Stimulated activated naive B cell treated with anti-CD40 and anti-IgM and Interleukin-4, amounts not matched to agents 10 μg/mL and 1 μg/mL and 100 μg/mL, for 72 hours (primary cell): ENCODE data around the gene C10orf71.
A peak's percentile ranks its signal among the peaks of the same experiment; 100 is the strongest.

Experiments used
- ATAC-seq, 2 donors: fragments of 150-1000 bp; cut with Tn5 transposase; replicated peaks; 2 replicates each; pipeline ENCODE4 v1.10.0; 2021; ENCODE audit warnings: moderate library complexity in 1 of 2
- DNase-seq: peaks from one replicate; pipeline ENCODE4 v3.0.0; 2021
- H3K27ac Mint-ChIP-seq: one replicate; pipeline ENCODE4 v1.8.0; 2022; ENCODE audit warnings: mild to moderate bottlenecking, mixed read lengths
- H3K27me3 Mint-ChIP-seq, 2 donors: one replicate each; pipeline ENCODE4 v1.8.0; 2022; ENCODE audit warnings: mixed read lengths in 2 of 2
- H3K36me3 Mint-ChIP-seq, 2 donors: one replicate each; pipeline ENCODE4 v1.8.0; 2022; ENCODE audit warnings: mixed read lengths in 2 of 2, mild to moderate bottlenecking in 1 of 2
- H3K4me1 Mint-ChIP-seq, 2 donors: one replicate each; pipeline ENCODE4 v1.8.0; 2022; ENCODE audit warnings: mixed read lengths in 2 of 2, mild to moderate bottlenecking in 1 of 2
- H3K4me3 Mint-ChIP-seq, 2 donors: one replicate each; pipeline ENCODE4 v1.8.0; 2022; ENCODE audit warnings: mild to moderate bottlenecking in 2 of 2, mixed read lengths in 2 of 2, moderate library complexity in 1 of 2
- H3K9me3 Mint-ChIP-seq, 2 donors: one replicate each; pipeline ENCODE4 v1.8.0; 2022; ENCODE audit warnings: mixed read lengths in 2 of 2, mild to moderate bottlenecking in 1 of 2

Gene C10orf71

DNA sequence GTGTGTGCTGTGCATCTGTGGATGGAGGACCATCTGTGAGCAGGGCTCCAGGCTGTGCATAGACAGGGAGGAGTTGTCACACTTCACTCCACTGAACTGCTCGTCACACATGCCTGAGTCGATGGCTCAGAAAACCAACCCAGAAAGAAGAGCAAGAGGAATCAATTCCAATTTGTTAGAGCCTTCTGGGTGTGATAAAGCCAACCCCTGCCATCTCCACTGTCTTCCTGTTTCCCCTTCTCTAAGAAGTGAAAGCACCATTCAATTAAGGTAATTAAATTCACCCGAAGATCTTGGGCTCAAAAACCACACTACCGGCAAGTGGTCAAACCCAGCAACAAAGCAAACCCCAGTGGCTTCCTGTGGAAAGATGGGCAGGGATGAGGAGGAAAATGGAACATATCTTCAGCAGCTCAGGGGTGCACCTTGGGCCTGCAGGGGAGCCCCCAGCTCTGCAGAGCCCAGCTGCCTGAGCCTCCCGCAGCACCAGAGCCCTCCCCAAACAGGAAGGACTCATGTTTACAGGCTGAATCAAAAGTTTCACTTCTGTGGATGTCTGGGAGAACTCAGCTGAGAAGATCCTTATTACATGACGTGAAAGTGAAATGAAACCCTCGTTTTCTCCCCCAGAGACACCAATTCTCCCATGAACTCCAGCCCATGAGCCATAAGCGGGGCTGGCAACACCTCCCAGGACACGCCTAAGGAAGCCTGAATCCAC is 10.9 kb downstream of the C10orf71 start:
- Mint-ChIP-seq H3K4me1 (peaks cover 20 to 27% of the 10 kb centered on the region in 2 donors), H3K36me3 (no peaks in the 10 kb centered on the region), H3K9me3 (peaks cover 0 to 3% of the 10 kb centered on the region in 2 donors), H3K27me3 (no peaks in the 10 kb centered on the region), H3K4me3 (peak overlapping the region; percentile 14 to 64), H3K27ac (peak overlapping the region; percentile 72)
- peak; percentile 37 for DNase-seq
- ATAC-seq: peak; percentile 82 to 86

DNA sequence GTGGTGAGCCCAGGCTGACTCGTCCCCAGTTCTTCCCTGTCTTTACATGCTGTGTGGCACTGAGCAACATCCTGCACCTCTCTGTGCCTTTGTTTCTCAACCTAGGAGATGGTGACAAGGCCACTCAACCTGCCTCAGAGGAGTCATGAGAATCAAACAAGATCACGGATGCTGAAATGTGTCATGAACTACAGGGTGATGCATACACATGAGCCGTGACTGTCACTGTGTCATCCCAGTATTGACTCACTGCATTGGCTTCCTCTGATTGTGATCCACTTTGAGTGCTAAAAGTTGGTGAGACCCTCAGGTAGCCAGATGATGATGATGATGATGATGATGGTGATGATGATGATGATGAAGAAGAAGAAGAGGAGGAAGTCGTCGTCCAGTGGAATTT is 11.5 kb downstream of the C10orf71 start:
- H3K4me1 Mint-ChIP-seq: peaks cover 20 to 27% of the 10 kb centered on the region in 2 donors
- H3K27ac Mint-ChIP-seq: no peak overlapping the region
- DNase-seq (no peak), ATAC-seq (peak; percentile 66 to 74)
- H3K36me3 Mint-ChIP-seq: no peaks in the 10 kb centered on the region
- peak overlapping the region in 1 of 2 donors; percentile 64 for H3K4me3 Mint-ChIP-seq
- H3K9me3 Mint-ChIP-seq: peaks cover 0 to 3% of the 10 kb centered on the region in 2 donors
- H3K27me3 Mint-ChIP-seq: no peaks in the 10 kb centered on the region

DNA sequence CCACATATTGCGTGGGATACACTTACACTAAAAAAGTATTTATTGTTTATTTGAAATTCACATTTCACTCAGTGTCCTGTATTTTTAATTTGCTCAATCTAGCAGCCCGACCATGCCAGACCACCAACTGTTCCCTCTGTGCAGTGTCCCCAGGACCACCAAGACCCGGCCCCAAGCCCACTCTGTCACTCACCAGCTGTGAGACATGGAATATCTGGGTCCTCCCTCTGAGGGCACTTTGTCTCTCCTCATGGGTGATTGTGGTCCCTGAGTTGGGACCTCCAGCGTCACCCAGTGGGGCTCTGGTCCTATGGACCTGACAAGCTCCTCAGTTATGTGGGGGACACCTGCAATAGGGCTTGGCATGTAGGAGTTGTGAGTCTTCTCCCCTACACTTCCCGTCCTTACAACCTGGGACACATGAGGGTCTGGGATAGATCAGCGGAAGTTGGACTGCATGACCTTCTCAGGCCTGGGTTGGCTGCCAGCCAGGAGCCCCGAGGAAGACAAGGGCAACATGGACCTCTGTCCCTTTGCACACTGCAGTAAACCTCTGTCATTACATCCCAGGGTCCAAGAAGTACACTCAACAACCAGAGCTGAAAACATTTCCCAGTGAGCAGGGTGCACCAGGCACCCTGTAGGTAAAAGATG is 12.1 kb downstream of the C10orf71 start:
- Mint-ChIP-seq H3K4me1 (peaks cover 20 to 27% of the 10 kb centered on the region in 2 donors), H3K4me3 (no peak overlapping the region), H3K9me3 (peaks cover 0 to 3% of the 10 kb centered on the region in 2 donors), H3K27ac (no peak overlapping the region), H3K36me3 (no peaks in the 10 kb centered on the region), H3K27me3 (no peaks in the 10 kb centered on the region)
- ATAC-seq: no peak
- no peak for DNase-seq

DNA sequence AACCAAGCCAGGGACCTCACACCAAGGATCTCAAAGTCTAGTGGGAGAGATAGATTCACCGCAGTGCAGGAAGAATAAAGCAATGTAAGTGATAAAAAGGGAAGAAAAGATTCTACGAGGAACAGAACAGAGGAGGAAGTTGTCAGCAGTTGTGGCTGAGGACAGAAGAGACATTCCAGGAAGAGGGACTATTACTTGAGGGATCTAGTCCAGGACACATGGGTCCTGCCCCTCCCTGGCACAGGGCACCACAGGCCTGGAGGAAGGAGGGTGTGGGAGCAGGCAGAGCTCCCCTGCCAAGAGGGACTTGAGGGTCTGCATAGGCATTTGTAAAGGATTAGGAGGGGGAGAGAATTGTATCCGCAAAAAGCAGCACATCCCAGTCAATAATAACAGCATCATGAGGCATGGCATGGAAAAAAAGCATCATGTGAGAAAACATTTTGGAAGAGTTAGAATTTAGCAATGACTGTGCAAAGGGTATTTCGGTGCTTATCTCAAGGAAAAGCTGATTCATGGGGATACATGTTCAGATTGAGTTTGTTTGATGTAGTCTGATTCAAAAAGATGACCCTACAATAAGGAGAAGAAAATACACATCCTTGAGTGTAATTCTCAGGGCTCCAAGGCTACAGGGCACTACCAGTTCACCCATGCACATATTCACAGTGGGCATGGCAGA is 12.7 kb downstream of the C10orf71 start:
- ATAC-seq: no peak
- Mint-ChIP-seq H3K9me3 (peaks cover 0 to 3% of the 10 kb centered on the region in 2 donors), H3K27ac (no peak overlapping the region), H3K36me3 (no peaks in the 10 kb centered on the region), H3K4me1 (peaks cover 20 to 27% of the 10 kb centered on the region in 2 donors), H3K27me3 (no peaks in the 10 kb centered on the region), H3K4me3 (no peak overlapping the region)
- DNase-seq: no peak

DNA sequence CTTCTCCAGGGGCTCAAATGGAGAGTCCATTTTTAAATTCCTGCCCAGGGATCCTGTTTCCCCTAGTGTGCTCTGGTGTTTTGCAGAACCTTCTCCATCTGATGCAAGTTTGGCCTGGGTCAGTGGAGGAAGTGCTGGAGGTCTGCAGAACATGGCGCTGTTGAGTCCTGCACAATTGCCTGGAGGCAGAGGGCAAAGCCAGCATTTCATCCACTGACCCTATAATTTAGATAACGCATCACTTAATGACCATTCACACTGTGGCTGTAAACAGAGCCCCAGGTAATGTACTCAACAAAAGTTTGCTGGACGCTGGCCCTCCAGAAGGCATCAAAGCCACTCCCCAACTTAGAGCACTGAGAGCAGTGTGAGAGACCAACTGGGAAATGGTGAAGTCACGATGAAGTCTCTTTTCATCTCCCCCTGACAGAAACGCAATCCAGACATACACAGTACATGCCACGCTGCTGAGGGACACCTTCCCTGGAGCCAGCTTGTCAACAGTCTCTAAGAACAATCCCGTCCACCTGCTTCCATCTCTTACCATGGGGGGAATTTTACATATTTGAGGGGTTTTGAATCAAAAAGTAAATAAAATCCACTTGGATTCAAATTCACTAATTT is 13.4 kb downstream of the C10orf71 start:
- Mint-ChIP-seq H3K9me3 (peaks cover 0 to 3% of the 10 kb centered on the region in 2 donors), H3K4me1 (peaks cover 20 to 27% of the 10 kb centered on the region in 2 donors), H3K27ac (no peak overlapping the region), H3K4me3 (no peak overlapping the region), H3K36me3 (no peaks in the 10 kb centered on the region), H3K27me3 (no peaks in the 10 kb centered on the region)
- ATAC-seq (no peak), DNase-seq (no peak)

DNA sequence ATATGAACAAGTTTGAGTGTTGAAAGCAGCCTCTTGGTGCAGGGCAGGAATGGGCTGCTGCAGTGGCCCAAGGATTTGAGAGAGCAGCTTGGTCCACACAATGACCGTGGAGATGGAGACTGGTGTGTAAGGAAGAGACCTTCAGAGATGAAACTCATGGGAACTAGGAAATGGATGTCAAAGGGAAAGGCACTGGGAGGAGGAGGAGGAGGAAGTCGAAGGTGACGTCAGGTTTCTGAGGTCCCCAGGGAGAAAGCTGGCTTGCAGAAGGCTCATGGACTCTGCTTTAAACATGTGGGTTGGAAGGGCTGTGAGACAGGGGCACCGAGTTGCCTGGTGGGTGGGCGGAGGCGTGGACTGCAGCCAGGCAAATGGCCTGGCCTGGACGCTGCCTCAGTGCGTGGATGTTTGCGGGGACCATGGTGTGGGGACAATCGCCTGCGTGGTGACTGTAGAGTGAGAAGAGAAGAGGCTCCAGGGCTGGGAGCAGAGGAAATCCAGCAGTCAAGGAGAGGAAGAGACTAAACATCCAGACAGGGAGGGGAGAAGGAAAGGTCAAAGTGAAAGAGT is 14.6 kb downstream of the C10orf71 start:
- ATAC-seq (no peak), DNase-seq (no peak)
- Mint-ChIP-seq H3K36me3 (no peaks in the 10 kb centered on the region), H3K9me3 (peaks cover 0 to 3% of the 10 kb centered on the region in 2 donors), H3K27me3 (no peaks in the 10 kb centered on the region), H3K4me1 (peaks cover 20 to 27% of the 10 kb centered on the region in 2 donors), H3K4me3 (no peak overlapping the region), H3K27ac (no peak overlapping the region)

DNA sequence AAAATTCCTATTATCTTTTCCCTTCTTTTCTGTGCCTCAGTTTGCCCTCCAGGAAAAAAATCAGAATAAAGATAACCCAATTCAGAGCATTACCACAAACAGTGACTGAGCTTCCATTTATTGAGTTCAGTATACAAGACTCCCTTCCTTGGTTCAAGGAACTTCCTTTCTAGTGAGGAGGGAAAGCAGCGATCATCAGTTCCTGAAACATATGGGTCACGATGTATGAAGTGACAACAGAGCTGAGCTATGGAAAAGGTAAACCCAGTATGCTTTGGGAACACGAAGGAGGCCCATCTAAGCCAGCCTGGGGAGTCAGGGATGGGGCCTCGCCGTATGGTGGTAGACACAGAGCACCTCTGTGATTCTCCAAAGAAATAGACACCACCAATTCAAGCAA is 15.8 kb downstream of the C10orf71 start:
- H3K9me3 Mint-ChIP-seq: peaks cover 0 to 1% of the 10 kb centered on the region in 2 donors
- H3K27ac Mint-ChIP-seq: no peak overlapping the region
- H3K27me3 Mint-ChIP-seq: no peaks in the 10 kb centered on the region
- DNase-seq (no peak), ATAC-seq (no peak)
- H3K4me3 Mint-ChIP-seq: no peak overlapping the region
- H3K4me1 Mint-ChIP-seq: peaks cover 17 to 21% of the 10 kb centered on the region in 2 donors
- H3K36me3 Mint-ChIP-seq: no peaks in the 10 kb centered on the region

DNA sequence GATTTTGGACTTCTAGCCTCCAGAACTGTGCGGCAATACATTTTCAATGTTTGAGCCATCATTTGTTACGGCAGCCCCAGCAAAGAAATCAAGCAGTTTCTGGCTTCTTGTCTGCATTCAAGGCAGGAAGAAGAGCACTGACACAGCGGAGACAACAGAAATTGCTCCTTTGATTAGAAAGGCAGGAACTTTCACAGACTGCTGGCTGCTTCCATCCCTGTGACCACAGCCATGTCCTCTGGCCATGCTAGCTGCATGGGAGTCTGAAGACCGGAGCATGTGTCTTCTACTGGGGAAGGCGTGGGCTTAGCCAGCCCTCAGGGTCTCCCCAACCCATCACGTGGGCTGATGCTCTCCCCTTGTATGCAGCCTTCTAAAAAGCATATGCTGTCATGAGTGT is 19.1 kb downstream of the C10orf71 start:
- DNase-seq (no peak), ATAC-seq (no peak)
- Mint-ChIP-seq H3K27ac (no peak overlapping the region), H3K27me3 (no peaks in the 10 kb centered on the region), H3K36me3 (no peaks in the 10 kb centered on the region), H3K9me3 (peaks cover 0 to 1% of the 10 kb centered on the region in 2 donors), H3K4me1 (peaks cover 0 to 3% of the 10 kb centered on the region in 2 donors), H3K4me3 (no peak overlapping the region)

DNA sequence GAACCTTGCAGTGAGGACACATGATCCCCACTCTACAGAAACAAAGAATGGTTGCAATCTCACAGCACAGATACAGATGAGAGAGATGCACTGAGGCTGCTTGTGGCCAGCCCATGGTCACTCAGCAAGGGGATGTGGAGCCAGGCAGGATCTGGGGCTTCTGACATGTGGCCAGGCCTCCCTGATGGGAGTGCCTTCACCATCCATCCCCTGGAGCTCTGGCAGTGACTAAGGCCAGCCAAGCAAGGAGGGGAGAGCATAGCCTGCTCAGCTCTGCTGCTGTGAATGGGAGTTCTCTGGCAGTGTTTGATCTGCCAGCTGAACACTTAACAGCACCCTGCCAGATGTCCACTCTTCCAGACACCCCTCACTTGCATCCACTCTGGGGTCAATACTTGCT is 19.8 kb downstream of the C10orf71 start:
- Mint-ChIP-seq H3K9me3 (no peaks in the 10 kb centered on the region), H3K36me3 (no peaks in the 10 kb centered on the region), H3K4me3 (no peak overlapping the region), H3K27ac (no peak overlapping the region), H3K27me3 (no peaks in the 10 kb centered on the region), H3K4me1 (no peaks in the 10 kb centered on the region)
- no peak for DNase-seq
- no peak for ATAC-seq

DNA sequence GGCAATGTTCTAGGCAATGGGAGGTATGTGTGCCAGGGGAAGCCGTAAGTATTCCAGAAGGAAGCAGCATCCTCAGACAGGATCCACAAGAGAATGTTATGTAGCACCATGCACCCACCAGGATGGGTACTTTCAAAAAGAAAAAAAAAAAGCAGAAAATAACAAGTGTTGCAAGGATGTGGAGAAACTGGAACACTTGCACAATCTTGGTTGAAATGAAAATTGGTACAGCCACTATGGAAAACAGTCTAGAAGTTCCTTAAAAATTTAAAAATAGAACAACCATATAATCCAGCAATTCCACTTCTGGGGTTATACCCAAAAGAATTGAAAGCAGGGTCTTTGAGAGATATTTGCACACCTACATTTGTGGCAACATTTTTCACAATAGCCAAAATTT is 20.2 kb downstream of the C10orf71 start:
- ATAC-seq: no peak

DNA sequence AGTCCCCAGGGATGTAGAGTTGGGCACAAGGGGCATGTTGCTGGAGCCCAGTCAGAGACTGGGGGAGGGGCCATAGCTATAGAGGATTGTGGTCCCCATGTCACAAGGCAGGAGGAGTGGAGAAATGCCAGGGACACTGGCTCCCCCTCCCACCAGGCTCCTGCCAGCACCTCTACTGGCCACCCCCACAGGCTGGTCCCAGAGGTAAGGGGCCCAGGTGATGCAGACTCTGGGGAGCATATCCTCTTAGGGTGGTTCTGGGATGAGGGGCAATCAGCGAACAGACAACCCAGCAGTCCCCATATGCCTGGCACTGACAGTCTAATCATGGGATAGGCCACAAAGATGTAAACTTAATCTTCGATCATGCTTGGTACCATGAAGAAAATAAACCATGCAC is 21.2 kb downstream of the C10orf71 start:
- Mint-ChIP-seq H3K4me1 (no peaks in the 10 kb centered on the region), H3K36me3 (no peaks in the 10 kb centered on the region), H3K27ac (no peak overlapping the region), H3K27me3 (no peaks in the 10 kb centered on the region), H3K4me3 (no peak overlapping the region), H3K9me3 (no peaks in the 10 kb centered on the region)
- DNase-seq (no peak), ATAC-seq (no peak)

More for the DNA sequence above, 20.2 kb downstream of the C10orf71 start:
- H3K36me3 Mint-ChIP-seq: no peaks in the 10 kb centered on the region
- no peak overlapping the region for H3K27ac Mint-ChIP-seq
- DNase-seq: no peak
- no peaks in the 10 kb centered on the region for H3K4me1 Mint-ChIP-seq
- H3K27me3 Mint-ChIP-seq: no peaks in the 10 kb centered on the region
- no peaks in the 10 kb centered on the region for H3K9me3 Mint-ChIP-seq
- H3K4me3 Mint-ChIP-seq: no peak overlapping the region

DNA sequence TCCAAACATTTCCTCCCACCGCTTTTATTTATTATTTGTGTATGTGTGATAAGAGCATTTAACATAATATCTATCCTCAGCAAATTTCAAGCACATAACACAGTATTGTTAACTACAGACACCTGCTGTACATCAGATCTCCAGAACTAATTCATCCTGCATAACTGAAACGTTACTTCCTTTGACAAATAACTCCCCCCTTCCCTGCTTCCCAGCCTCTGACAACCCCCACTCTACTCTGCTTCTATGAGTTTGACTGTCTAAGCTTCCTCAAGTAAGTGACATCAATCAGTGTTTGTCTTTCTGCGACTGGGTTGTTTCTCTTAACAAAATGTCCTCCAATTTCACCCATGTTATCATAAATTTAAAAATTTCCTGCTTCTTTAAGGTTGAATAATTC is 22.1 kb downstream of the C10orf71 start:
- Mint-ChIP-seq H3K27ac (no peak overlapping the region), H3K9me3 (no peaks in the 10 kb centered on the region), H3K4me3 (no peak overlapping the region), H3K27me3 (no peaks in the 10 kb centered on the region), H3K36me3 (no peaks in the 10 kb centered on the region), H3K4me1 (no peaks in the 10 kb centered on the region)
- DNase-seq: no peak
- no peak for ATAC-seq

DNA sequence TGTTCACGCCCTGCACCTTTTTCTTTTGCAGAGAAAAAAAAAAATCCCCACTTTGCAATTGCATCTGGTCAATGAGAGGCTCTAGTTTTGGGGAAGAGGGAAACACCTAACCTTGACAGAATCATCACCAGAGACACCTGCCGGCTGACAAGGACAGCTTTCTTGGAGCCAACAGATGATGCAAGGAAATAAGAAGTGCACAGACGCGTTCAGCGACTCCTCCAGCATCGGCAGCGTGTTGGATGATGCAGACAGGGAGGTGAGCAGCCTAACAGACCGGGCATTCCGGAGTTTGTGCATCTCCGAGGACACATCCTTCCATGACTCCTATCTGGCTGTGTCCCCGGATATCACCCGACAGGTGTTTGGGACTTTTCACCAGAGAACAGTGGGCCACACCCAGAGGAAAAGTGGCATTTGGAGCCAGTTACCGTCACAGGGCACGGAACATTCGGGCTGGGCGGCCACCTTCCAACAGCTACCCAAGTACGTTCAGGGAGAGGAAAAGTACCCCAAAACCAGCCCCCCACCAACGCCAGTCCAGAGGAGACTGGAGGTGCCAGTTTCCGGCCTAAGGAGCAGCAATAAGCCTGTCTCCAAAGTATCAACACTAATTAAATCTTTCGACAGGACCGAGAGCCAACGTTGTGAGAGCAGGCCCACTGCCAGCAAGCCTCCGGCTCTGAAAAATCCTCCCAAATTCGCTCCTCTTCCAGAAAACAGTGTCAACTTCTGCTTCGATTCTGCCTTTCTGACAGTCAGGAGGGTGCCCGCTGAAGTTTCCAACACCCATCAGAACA is 23.6 kb downstream of the C10orf71 start:
- no peak overlapping the region for H3K4me3 Mint-ChIP-seq
- ATAC-seq (no peak), DNase-seq (no peak)
- H3K27me3 Mint-ChIP-seq: no peaks in the 10 kb centered on the region
- no peaks in the 10 kb centered on the region for H3K36me3 Mint-ChIP-seq
- H3K27ac Mint-ChIP-seq: no peak overlapping the region
- no peaks in the 10 kb centered on the region for H3K4me1 Mint-ChIP-seq
- no peaks in the 10 kb centered on the region for H3K9me3 Mint-ChIP-seq
